Non-pigmented ciliary epithelial cell (primary cell): ENCODE data around the gene PLCG2.
"Not testable (repeated sequence)": the region's sequence is repeated elsewhere in the genome, so short reads cannot be mapped to it uniquely, and the experiment has no call there.

ENCODE experiments used
- DNase-seq: peaks from one replicate; pipeline ENCODE4 v3.0.0-alpha.2; 2010; ENCODE audit warnings: low read depth

The PLCG2 gene

GRCh38 chr16:82004601-82005000 lies 225.5 kb downstream of the PLCG2 start:
- no peak for DNase-seq

- DNase-seq = no peak
Measured at GRCh38 chr16:82005027-82005830, 226.1 kb downstream of the PLCG2 start.

- DNase-seq = no peak
Measured at GRCh38 chr16:82006036-82006435, 226.9 kb downstream of the PLCG2 start.

GRCh38 chr16:82007189-82007588 lies 228.1 kb downstream of the PLCG2 start:
- DNase-seq = no peak

GRCh38 chr16:82008957-82009592 lies 230.0 kb downstream of the PLCG2 start:
- no peak for DNase-seq

- not testable (repeated sequence) for DNase-seq
Measured at GRCh38 chr16:82009789-82010188, 230.7 kb downstream of the PLCG2 start.

- DNase-seq = no peak
Measured at GRCh38 chr16:82010649-82011048, 231.6 kb downstream of the PLCG2 start.

- no peak for DNase-seq
Measured at GRCh38 chr16:82011199-82011641, 232.1 kb downstream of the PLCG2 start, which contains the start of gene SDR42E1. TSS of gene SDR42E1 (minus strand) at chr16:82011470. CDS start at chr16:82000858, 10,612 bp downstream.
